Ishikawa (cell line): ENCODE data around the gene MN1.
A peak's percentile ranks its signal among the peaks of the same experiment; 100 is the strongest.

Experiments used
- CEBPB ChIP-seq: IDR thresholded peaks from 2 replicates; pipeline ENCODE4 v1.6.1; 2012
- CREB1 ChIP-seq: IDR thresholded peaks from 2 replicates; pipeline ENCODE4 v1.6.1; 2012; ENCODE audit warnings: low read depth
- EGR1 ChIP-seq: IDR thresholded peaks from 2 replicates; pipeline ENCODE4 v1.6.1; 2012
- EP300 ChIP-seq: IDR thresholded peaks from 2 replicates; pipeline ENCODE4 v1.6.1; 2012; ENCODE audit warnings: borderline replicate concordance
- FOXM1 ChIP-seq: IDR thresholded peaks from 2 replicates; pipeline ENCODE4 v1.6.1; 2012; ENCODE audit warnings: low read depth, borderline replicate concordance
- MAX ChIP-seq: IDR thresholded peaks from 2 replicates; pipeline ENCODE4 v1.6.1; 2012
- NFIC ChIP-seq: IDR thresholded peaks from 2 replicates; pipeline ENCODE4 v1.6.1; 2012
- RAD21 ChIP-seq: IDR thresholded peaks from 2 replicates; pipeline ENCODE4 v1.6.1; 2012; ENCODE audit warnings: low read depth
- REST ChIP-seq: IDR thresholded peaks from 2 replicates; pipeline ENCODE4 v1.6.1; 2012; ENCODE audit warnings: low read depth, mild to moderate bottlenecking
- TAF1 ChIP-seq: IDR thresholded peaks from 2 replicates; pipeline ENCODE4 v1.6.1; 2012; ENCODE audit warnings: low read depth, mild to moderate bottlenecking
- TCF12 ChIP-seq: IDR thresholded peaks from 2 replicates; pipeline ENCODE4 v1.6.1; 2012; ENCODE audit warnings: low read depth
- TEAD4 ChIP-seq: IDR thresholded peaks from 2 replicates; pipeline ENCODE4 v1.6.1; 2012
- USF1 ChIP-seq: IDR thresholded peaks from 2 replicates; pipeline ENCODE4 v1.6.1; 2012
- YY1 ChIP-seq: IDR thresholded peaks from 2 replicates; pipeline ENCODE4 v1.6.1; 2012; ENCODE audit warnings: low read depth
- ZBTB7A ChIP-seq: IDR thresholded peaks from 2 replicates; pipeline ENCODE4 v1.6.1; 2012; ENCODE audit warnings: low read depth

MN1 gene

GRCh38 chr22:27727673-27728451, 73.7 kb downstream of the MN1 start:
- TF ChIP-seq NFIC: no peak
- TF ChIP-seq USF1: no peak

GRCh38 chr22:27726686-27727449, 74.7 kb downstream of the MN1 start:
- peak; percentile 76 for TF ChIP-seq EP300
- no peak for TF ChIP-seq ZBTB7A
- TF ChIP-seq TCF12: peak; percentile 87
- TF ChIP-seq FOXM1: peak; percentile 36; the same call in 1 of the 2 replicates
- TF ChIP-seq EGR1: peak; percentile 24; the same call in 1 of the 2 replicates
- peak; percentile 4; the same call in 1 of the 2 replicates for TF ChIP-seq TEAD4
- peak; percentile 63 for TF ChIP-seq NFIC
- TF ChIP-seq REST: 0 out of 2 replicates have a peak, but pooled peaks have one; percentile 24
- TF ChIP-seq RAD21: no peak

GRCh38 chr22:27726331-27726685, 75.2 kb downstream of the MN1 start:
- no peak for TF ChIP-seq ZBTB7A
- no peak for TF ChIP-seq RAD21

- TF ChIP-seq TAF1: no peak
- TF ChIP-seq YY1: no peak
- TF ChIP-seq REST: no peak
- TF ChIP-seq NFIC: no peak
- TF ChIP-seq EP300: no peak
- TF ChIP-seq CREB1: no peak
- no peak for TF ChIP-seq FOXM1
- no peak for TF ChIP-seq MAX
- TF ChIP-seq RAD21: no peak
- TF ChIP-seq TCF12: no peak
- no peak for TF ChIP-seq TEAD4
- TF ChIP-seq CEBPB: no peak
- TF ChIP-seq EGR1: no peak
These were observed 75.9 kb downstream of the MN1 start for GRCh38 chr22:27725661-27726060.

GRCh38 chr22:27724709-27725108, 76.8 kb downstream of the MN1 start:
- TF ChIP-seq FOXM1 (no peak), TCF12 (no peak), CREB1 (no peak), RAD21 (no peak), EP300 (no peak)

- no peak for TF ChIP-seq FOXM1
These were observed 77.4 kb downstream of the MN1 start for GRCh38 chr22:27724157-27724556.

GRCh38 chr22:27723708-27724107, 77.8 kb downstream of the MN1 start:
- TF ChIP-seq USF1: 0 out of 2 replicates have a peak, but pooled peaks have one; percentile 21
- no peak for TF ChIP-seq YY1
